Naive B cell (primary cell): ENCODE measurements around the gene RER1. TPM values are rescaled to one million over a fixed set of nuclear protein-coding genes. Genes with fewer than 3 reads are reported as not detected.

ENCODE experiments used
- ATAC-seq, 2 donors: fragments of 150-1000 bp; cut with Tn5 transposase; 2 replicates each; pipeline ENCODE4 v1.10.0; 2021; ENCODE audit warnings: low read depth in 2 of 2, mild to moderate bottlenecking in 2 of 2, moderate library complexity in 2 of 2
- DNase-seq: peaks from one replicate; pipeline ENCODE4 v3.0.0; 2022
- H3K27ac Mint-ChIP-seq, 6 donors: one replicate each; pipeline ENCODE4 v1.8.0; 2020 to 2022; ENCODE audit warnings: mild to moderate bottlenecking in 6 of 6, mixed read lengths in 6 of 6, moderate library complexity in 5 of 6, inconsistent platforms in 2 of 6
- H3K27me3 Mint-ChIP-seq, 3 donors: one replicate each; pipeline ENCODE4 v1.8.0; 2021 to 2022; ENCODE audit warnings: mixed read lengths in 3 of 3, mild to moderate bottlenecking in 1 of 3
- H3K36me3 Mint-ChIP-seq, 2 donors: one replicate each; pipeline ENCODE4 v1.8.0; 2020 to 2022; ENCODE audit warnings: mixed read lengths in 2 of 2, inconsistent platforms in 1 of 2, mild to moderate bottlenecking in 1 of 2
- H3K4me1 Mint-ChIP-seq, 3 donors: one replicate each; pipeline ENCODE4 v1.8.0; 2020 to 2022; ENCODE audit warnings: mixed read lengths in 3 of 3, inconsistent platforms in 1 of 3, mild to moderate bottlenecking in 1 of 3, moderate library complexity in 1 of 3
- H3K4me3 Mint-ChIP-seq, 8 donors: one replicate each; pipeline ENCODE4 v1.8.0; 2020 to 2022; ENCODE audit warnings: mild to moderate bottlenecking in 8 of 8, mixed read lengths in 8 of 8, moderate library complexity in 8 of 8, inconsistent platforms in 2 of 8
- H3K9me3 Mint-ChIP-seq, 7 donors: one replicate each; pipeline ENCODE4 v1.8.0; 2020 to 2022; ENCODE audit warnings: mixed read lengths in 7 of 7, mild to moderate bottlenecking in 5 of 7, inconsistent platforms in 2 of 7, moderate library complexity in 1 of 7
- polyA plus RNA-seq, 6 donors: library from polyadenylated mRNA; unstranded; fragments of 300-500 nt; fragmentation: Illumina TruSeq; gene quantifications; one replicate each; pipeline ENCODE4 v1.2.3, GENCODE V29; 2021; ENCODE audit warnings: low read depth in 6 of 6

RER1 gene
- polyA plus RNA-seq, 6 donors from 2014 or later = 116 to 129 (median 121) TPM

DNA sequence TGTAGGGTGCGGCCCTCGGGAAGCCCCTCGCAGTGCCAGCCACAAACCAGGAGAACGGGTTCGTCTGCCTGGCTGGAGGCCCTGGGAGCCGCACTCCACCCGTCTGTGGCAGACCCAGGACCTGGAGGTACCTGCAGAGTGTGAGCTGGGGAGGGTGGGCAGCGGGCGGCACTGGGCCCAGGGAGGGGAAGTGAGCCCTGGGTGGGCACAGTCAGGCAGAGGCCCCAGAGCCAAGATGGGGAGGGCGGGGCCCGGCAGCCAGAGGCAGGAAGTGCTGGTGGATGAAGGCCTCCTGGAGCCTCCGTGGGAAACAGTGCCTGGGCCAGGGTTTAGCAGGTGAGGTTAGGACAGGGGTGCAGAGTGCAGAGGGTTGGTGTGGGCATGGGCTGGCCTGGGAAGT lies 24.8 kb downstream of the RER1 start:
- Mint-ChIP-seq H3K9me3 (no peaks in the 10 kb centered on the region), H3K36me3 (no peaks in the 10 kb centered on the region), H3K27me3 (peaks cover 0 to 9% (median 0%) of the 10 kb centered on the region in 3 donors), H3K4me3 (peak overlapping the region; percentile 20 to 86 (median 78)), H3K4me1 (peaks cover 25 to 35% (median 30%) of the 10 kb centered on the region in 3 donors), H3K27ac (peak overlapping the region in 2 of 6 donors; percentile 76 to 97)
- DNase-seq (no peak), ATAC-seq (no peak)

DNA sequence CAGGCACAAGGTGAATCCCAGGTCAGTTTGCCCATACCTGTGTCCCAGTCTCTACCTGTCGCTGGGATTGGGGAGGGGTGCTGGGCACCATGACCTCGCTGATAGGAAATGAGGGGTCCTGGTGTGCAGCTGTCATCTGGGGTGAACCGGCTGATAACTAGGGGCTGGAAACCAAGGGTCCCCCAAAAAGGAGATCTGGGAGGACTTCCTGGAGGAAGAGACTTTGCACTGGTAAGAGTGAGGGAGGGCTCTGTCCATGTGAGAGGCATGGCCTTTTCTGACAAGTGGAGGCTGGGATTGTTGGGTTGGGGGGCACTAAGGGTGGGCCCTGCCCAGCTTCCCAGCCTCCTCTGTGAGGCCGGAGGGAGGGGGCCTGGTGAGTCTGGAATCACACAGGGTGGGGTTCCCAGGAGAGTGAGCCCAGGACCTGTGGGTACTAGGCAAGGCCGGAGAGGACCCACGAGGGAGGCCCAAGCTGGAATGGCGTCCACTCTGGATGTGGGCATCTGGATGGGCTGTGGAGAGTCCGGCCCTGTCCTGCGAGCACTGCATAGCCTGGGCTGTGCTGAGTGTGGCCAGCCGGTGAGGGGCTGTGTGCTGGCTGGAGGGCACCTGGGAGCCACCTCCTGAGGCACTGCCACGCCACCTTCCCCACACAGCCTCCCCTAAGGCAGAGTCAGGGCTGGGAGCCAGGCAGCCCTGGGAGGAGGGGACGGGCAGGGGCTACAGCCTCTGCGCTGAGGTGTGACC lies 25.6 kb downstream of the RER1 start:
- H3K4me1 Mint-ChIP-seq = peaks cover 25 to 35% (median 27%) of the 10 kb centered on the region in 3 donors

DNA sequence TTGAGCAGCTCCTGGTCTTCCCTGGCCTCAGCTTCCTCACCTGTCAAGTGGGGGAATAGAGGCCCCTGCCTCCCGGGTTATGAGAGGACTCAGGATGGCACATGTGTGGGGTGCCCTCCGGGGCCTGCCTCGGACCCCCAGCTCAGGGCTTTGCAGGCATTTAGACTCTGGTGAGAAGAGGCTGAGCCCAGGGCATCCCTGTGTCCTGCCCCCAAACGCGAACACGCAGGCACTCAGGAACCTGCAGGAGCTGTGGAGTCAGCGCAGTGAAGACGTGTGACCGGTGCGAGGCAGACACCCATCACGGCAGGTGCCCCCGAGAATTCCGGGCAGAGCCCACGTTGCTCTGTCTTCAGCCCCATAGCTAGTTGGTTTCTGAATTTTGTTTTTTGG lies 26.2 kb downstream of the RER1 start:
- DNase-seq (no peak), ATAC-seq (no peak)
- Mint-ChIP-seq H3K36me3 (no peaks in the 10 kb centered on the region), H3K27me3 (peaks cover 0 to 9% (median 0%) of the 10 kb centered on the region in 3 donors), H3K27ac (no peak overlapping the region), H3K9me3 (peaks cover 0 to 4% (median 0%) of the 10 kb centered on the region in 7 donors), H3K4me1 (peaks cover 25 to 35% (median 27%) of the 10 kb centered on the region in 3 donors), H3K4me3 (no peak overlapping the region)

More for the DNA sequence above, 25.6 kb downstream of the RER1 start:
- DNase-seq = no peak
- Mint-ChIP-seq H3K9me3 (peaks cover 0 to 2% (median 0%) of the 10 kb centered on the region in 7 donors), H3K27ac (peak overlapping the region in 2 of 6 donors; percentile 74 to 97), H3K27me3 (peaks cover 0 to 9% (median 0%) of the 10 kb centered on the region in 3 donors), H3K4me3 (peak overlapping the region in 5 of 8 donors; percentile 11 to 86 (median 78)), H3K36me3 (no peaks in the 10 kb centered on the region)
- no peak for ATAC-seq

DNA sequence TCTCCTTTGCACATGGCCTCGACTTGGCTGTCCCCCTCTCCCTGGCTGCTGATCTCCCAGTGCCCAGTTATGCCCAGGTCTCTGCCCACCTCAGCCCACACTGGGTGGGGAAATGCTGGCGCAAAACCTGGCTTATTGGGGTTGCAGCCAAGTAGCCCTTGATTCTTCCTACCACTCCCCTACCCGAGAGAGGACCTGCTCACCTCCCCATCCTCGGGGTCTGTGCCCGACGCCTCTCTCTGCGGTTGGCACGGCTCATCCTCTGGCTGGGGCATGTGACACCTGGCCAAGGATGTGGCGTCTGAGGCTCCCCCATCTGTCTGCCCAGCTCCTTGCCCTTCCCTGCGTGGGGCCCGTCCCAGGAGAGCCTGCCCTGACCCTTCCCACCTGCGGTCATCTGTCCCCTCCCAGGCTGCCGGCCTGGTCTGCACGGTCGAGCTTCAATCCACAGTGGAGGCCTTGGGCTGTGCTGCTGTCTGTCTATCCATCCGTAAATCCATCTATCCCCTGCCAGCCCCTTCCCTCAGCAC lies 27.2 kb downstream of the RER1 start:
- H3K36me3 Mint-ChIP-seq = no peaks in the 10 kb centered on the region
- no peak for ATAC-seq
- H3K9me3 Mint-ChIP-seq = peaks cover 0 to 12% (median 0%) of the 10 kb centered on the region in 7 donors
- DNase-seq = no peak
- H3K27me3 Mint-ChIP-seq = peaks cover 0 to 9% (median 6%) of the 10 kb centered on the region in 3 donors
- peak overlapping the region in 2 of 8 donors; percentile 20 to 24 for H3K4me3 Mint-ChIP-seq
- H3K4me1 Mint-ChIP-seq = peaks cover 23 to 35% (median 27%) of the 10 kb centered on the region in 3 donors
- H3K27ac Mint-ChIP-seq = peak overlapping the region in 3 of 6 donors; percentile 22 to 85 (median 54)

DNA sequence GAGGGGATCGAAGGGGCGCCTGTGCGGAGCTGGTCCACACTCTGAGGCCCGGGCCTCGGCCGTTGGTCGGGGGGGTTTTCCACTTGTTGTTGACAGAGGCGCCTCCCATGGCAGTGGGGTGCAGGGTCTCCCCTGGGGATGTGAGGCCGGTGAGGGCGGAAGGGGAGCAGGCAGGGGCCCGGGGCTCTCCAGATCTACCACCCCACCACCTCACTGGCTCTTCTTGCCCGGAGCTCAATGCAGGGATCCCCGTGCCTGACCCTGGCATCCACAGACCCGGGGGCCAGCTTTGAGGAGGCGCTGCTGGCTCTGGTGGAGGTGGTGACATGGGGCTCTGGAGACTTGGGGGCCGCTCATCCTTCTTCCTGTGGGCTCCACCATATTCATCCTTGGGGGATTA lies 27.8 kb downstream of the RER1 start:
- Mint-ChIP-seq H3K4me1 (peaks cover 18 to 30% (median 22%) of the 10 kb centered on the region in 3 donors), H3K4me3 (no peak overlapping the region), H3K36me3 (no peaks in the 10 kb centered on the region), H3K27ac (peak overlapping the region in 2 of 6 donors; percentile 54 to 88), H3K9me3 (peaks cover 0 to 12% (median 0%) of the 10 kb centered on the region in 7 donors), H3K27me3 (peaks cover 0 to 9% (median 6%) of the 10 kb centered on the region in 3 donors)
- DNase-seq = no peak
- no peak for ATAC-seq

DNA sequence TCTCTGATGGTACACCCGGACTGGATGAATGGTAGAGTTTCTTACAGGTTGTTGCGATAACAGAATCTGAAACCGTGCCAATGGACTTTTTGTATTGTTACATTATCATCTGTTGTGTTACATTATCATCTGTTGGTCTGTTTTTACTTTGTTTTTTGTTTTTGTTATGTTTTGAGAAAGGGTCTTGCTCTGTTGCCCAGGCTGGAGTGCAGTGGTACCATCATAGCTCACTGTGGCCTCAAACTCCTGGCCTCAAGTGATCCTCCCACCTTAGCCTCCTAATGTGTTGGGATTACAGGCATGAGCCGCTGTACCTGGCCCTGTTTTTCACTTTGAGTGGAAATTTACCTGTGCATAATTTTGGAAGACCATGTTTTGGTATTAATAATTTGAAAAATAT lies 30.9 kb downstream of the RER1 start:
- DNase-seq = no peak
- no peak for ATAC-seq
- H3K27ac Mint-ChIP-seq = no peak overlapping the region
- no peaks in the 10 kb centered on the region for H3K36me3 Mint-ChIP-seq
- H3K9me3 Mint-ChIP-seq = peaks cover 0 to 12% (median 0%) of the 10 kb centered on the region in 7 donors
- H3K4me3 Mint-ChIP-seq = no peak overlapping the region
- peaks cover 0 to 9% (median 6%) of the 10 kb centered on the region in 3 donors for H3K27me3 Mint-ChIP-seq
- H3K4me1 Mint-ChIP-seq = peaks cover 0 to 6% (median 4%) of the 10 kb centered on the region in 3 donors

DNA sequence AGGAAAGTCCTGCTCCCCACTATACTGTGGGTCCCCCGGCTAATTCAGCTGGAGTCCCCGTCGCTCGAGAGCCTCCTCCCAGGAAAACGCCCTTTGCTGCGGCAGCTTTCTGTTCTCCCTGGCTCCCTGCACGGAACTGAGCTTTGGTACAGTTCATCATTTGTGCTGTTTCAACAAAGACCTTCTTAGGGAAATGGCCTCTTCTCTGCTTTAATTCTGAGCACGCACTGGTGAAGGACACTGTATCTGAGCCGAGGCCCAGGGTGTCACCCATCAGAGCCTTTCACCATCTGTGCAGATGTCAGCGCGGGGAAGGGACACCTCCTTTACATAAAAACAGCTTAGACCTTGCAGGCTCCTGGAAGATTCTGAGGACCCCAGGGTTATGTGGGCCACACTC lies 34.3 kb downstream of the RER1 start:
- ATAC-seq = no peak
- Mint-ChIP-seq H3K4me1 (peaks cover 0 to 9% (median 0%) of the 10 kb centered on the region in 3 donors), H3K27me3 (peaks cover 0 to 20% (median 0%) of the 10 kb centered on the region in 3 donors), H3K4me3 (no peak overlapping the region), H3K9me3 (peaks cover 0 to 15% (median 4%) of the 10 kb centered on the region in 7 donors), H3K36me3 (peaks cover 0 to 16% of the 10 kb centered on the region in 2 donors), H3K27ac (no peak overlapping the region)
- DNase-seq = no peak

DNA sequence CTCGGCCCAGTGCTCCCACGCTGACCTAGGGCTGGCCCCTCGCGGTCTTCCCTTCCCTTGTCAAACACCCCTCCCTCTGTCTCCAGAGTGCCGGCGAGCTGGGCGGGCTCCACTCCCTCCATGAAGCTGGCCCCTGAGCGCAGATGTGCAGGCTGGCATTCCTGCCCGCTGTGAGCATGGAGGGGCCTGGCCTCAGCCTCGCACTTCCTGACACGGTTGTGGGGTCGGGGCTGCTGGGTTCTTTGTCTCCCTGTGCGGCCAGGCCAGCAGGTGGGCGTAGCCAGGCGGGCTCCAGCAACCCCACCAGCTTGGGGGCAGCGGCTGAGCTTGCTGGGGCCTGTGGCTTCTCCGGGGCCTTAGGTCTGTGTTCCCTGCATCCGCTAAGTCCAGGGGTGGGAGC lies 34.9 kb downstream of the RER1 start:
- H3K36me3 Mint-ChIP-seq = peaks cover 0 to 16% of the 10 kb centered on the region in 2 donors

DNA sequence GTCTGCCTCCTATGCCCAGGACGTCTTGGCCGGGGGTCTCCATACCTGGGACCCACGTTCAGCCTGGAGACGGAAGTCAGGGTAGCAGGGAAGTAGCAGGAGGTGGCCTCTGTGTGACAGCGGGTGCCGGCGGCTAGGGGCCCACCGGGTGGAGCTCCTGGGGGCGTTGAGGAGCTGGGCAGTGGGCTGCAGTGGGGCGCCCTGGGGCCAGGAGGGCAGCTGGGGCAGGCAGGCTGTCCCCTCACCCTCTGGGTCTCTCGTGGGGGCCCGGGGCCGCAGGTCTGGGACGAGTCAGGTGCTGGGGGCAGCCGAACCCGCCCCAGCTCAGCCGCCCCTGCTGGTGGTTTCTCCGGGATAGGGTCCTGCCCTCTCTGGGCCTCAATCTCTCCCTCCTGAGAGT lies 35.4 kb downstream of the RER1 start:
- no peak for DNase-seq
- peaks cover 0 to 16% of the 10 kb centered on the region in 2 donors for H3K36me3 Mint-ChIP-seq
- no peak overlapping the region for H3K4me3 Mint-ChIP-seq
- peaks cover 0 to 15% (median 4%) of the 10 kb centered on the region in 7 donors for H3K9me3 Mint-ChIP-seq
- H3K27me3 Mint-ChIP-seq = peaks cover 0 to 20% (median 0%) of the 10 kb centered on the region in 3 donors
- ATAC-seq = no peak
- peaks cover 0 to 9% (median 0%) of the 10 kb centered on the region in 3 donors for H3K4me1 Mint-ChIP-seq
- peak overlapping the region in 1 of 6 donors; percentile 59 for H3K27ac Mint-ChIP-seq

More for the DNA sequence above, 34.9 kb downstream of the RER1 start:
- Mint-ChIP-seq H3K4me3 (no peak overlapping the region), H3K27ac (no peak overlapping the region), H3K4me1 (peaks cover 0 to 9% (median 0%) of the 10 kb centered on the region in 3 donors), H3K9me3 (peaks cover 0 to 15% (median 4%) of the 10 kb centered on the region in 7 donors), H3K27me3 (peaks cover 0 to 20% (median 0%) of the 10 kb centered on the region in 3 donors)
- no peak for DNase-seq
- ATAC-seq = no peak

DNA sequence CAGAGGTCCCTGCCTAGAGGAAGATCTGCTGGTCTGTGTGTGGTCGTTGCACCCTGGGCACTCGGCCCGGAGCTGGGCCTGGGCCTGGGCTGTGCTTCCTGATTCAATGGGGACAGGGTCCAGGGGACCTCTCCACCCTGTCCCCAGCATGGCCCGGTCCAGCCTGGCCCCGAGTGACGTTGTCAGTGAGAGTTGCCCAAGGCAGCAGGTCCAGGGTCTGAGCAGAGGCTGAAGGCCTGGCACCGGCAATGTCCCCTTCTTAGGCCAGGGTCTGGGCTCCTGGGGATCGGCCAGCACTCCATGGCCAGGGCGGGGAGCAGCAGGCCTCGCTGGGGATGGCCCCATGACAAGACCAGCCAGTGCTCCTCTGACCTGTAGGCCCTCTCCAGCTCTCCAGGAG lies 36.3 kb downstream of the RER1 start:
- Mint-ChIP-seq H3K27ac (no peak overlapping the region), H3K4me3 (no peak overlapping the region), H3K9me3 (peaks cover 0 to 10% (median 4%) of the 10 kb centered on the region in 7 donors), H3K27me3 (peaks cover 0 to 20% (median 0%) of the 10 kb centered on the region in 3 donors), H3K36me3 (peaks cover 0 to 16% of the 10 kb centered on the region in 2 donors), H3K4me1 (peaks cover 0 to 9% (median 0%) of the 10 kb centered on the region in 3 donors)
- DNase-seq = no peak
- no peak for ATAC-seq

DNA sequence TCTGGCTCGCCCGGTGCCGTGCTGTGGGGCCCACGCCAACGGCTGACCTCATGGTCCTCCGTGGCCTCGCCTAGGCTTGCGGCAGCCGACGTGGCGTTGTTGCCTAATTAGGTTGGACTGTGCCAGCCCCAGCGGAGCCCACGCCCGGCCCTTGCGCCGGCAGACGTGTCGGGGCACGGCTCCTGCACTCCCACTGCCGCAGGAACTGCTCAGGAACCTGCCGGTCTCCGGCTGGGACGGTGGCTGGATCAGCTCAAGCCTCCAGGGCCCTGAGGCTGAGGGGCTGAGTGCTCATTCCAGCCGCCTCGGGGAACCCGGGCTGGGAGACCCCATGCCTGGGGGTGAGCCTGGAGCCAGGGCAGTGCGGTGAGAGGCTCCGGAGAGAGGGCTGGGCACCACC lies 36.8 kb downstream of the RER1 start:
- ATAC-seq = no peak
- no peak for DNase-seq
- peaks cover 0 to 15% (median 0%) of the 10 kb centered on the region in 3 donors for H3K27me3 Mint-ChIP-seq
- H3K4me3 Mint-ChIP-seq = no peak overlapping the region
- H3K9me3 Mint-ChIP-seq = peaks cover 0 to 8% (median 3%) of the 10 kb centered on the region in 7 donors
- H3K27ac Mint-ChIP-seq = no peak overlapping the region
- peaks cover 0 to 16% of the 10 kb centered on the region in 2 donors for H3K36me3 Mint-ChIP-seq
- peaks cover 0 to 9% (median 0%) of the 10 kb centered on the region in 3 donors for H3K4me1 Mint-ChIP-seq

DNA sequence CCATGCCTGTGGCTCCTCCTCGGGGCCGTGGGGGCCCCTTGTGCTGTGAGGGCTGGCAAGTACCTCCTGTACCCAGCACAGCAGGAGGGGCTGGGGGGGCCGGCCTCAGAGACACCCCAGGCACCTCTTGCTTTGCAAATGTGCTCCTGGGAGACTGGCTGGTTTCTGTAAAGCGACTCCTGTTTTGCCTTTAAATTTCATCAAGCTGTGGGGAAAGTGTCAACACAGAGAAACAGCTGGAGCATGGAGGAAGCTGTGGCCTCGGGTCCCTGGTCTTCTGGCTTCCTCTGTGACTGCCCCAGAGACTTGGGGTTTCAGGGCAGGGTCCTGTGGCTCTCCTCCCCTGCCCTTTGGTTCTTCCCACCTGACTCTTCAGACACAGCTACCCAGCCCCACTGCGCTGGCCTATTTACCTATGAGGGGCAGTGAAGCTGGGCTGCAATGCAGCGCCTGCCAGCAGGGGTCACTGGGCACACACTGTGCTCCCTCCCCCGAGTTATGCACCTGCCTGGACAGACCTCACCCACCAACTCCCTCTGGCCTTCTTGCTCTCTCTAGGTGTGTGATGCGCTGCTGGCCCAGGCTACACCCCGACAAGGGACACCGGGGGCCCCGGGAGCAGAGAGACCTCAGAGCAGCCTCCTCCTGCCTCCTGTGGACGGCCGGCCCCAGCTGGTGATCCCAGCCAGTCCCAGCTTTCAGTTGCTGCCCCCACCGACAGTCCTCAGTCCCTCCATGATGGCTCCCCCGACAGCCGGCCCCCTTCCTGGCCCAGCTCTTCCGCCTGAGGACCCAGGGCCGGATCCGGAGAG lies 38.3 kb downstream of the RER1 start:
- Mint-ChIP-seq H3K4me1 (peaks cover 0 to 9% (median 0%) of the 10 kb centered on the region in 3 donors), H3K27me3 (peaks cover 0 to 19% (median 0%) of the 10 kb centered on the region in 3 donors), H3K9me3 (peaks cover 0 to 5% (median 3%) of the 10 kb centered on the region in 7 donors), H3K27ac (no peak overlapping the region), H3K4me3 (no peak overlapping the region), H3K36me3 (peaks cover 0 to 16% of the 10 kb centered on the region in 2 donors)
- no peak for DNase-seq
- no peak for ATAC-seq

DNA sequence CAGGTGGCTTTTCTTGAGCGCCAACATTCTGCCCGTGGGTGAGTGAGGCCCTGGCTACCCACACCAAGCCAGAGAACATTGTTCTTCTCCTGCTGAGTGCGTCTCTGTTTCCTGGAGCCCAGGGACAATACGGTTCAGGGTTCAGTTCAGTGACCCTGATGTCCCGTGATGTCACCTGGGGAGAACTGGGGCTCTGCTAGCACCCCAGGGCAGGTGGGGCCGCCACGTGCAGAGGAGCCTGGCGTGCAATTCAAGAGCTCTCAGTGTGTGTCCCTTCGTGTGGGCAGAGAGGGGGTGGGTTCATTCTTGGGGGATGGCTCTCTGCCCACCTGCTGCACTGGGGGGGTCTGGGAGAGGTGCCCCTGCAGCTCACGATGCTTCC lies 38.9 kb downstream of the RER1 start:
- ATAC-seq (no peak), DNase-seq (no peak)
- Mint-ChIP-seq H3K9me3 (peaks cover 0 to 5% (median 3%) of the 10 kb centered on the region in 7 donors), H3K4me3 (no peak overlapping the region), H3K27me3 (peaks cover 0 to 25% (median 0%) of the 10 kb centered on the region in 3 donors), H3K36me3 (peaks cover 0 to 16% of the 10 kb centered on the region in 2 donors), H3K27ac (no peak overlapping the region), H3K4me1 (peaks cover 0 to 9% (median 0%) of the 10 kb centered on the region in 3 donors)
